ENCODE data around the gene AGBL4.

The AGBL4 gene

DNA sequence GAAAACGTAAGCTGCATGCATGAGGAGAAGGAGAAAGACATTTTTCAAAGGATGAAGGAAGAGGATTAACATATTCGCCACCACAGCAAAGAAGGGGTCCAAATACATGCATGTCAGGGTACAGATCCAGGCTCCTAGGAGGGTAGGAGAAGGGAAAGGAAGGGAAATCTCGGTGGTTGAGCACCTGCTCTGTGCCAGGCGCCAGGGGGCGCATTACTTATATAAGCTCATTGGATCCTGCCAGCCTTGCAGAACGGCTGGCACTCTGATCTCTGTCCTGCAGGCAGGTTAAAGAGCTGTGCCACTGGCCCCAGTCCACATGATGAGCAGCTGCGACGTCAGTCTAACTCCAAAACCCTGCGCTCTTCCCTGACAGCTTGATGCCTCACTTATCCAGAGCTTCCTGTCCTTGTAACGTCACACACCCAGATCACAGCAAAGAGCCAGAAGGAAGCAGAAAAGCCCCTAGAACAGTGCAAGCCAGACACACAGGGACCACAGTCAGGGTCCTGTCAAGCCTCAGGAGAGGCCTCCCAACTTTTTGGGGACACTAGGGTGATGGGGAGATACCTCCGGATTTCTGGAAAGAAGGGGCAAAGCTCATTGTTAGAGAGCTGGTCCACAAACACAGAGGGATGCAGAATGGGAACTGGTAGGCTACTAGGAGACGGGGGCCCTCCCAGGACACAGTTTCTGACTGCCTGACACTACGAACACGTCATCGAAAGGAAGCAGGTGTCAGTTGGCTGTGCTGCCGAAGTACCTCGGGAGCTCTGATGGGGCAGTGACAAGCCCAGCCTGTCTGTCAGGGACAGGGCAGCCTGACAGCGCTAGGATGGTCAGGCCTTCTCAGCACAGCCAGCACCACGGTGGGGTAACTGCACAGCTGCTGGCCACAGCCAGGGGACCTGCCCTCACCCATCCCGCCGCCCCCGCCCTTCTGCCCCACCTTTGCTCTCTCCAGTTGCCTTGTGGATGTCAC, 1346.2 kb downstream of the AGBL4 start:
- TF ChIP-seq FOXM1 (IDR thresholded peaks at IDR 0.05; ENCODE audit: borderline replicate concordance, low read depth) (no peak), NFIC (IDR thresholded peaks at IDR 0.05) (no peak), YY1 (IDR thresholded peaks at IDR 0.05; ENCODE audit: low read depth) (no peak), EGR1 (IDR thresholded peaks at IDR 0.05) (no peak), CEBPB (IDR thresholded peaks at IDR 0.05) (no peak), TAF1 (IDR thresholded peaks at IDR 0.05; ENCODE audit: low read depth) (no peak), RAD21 (IDR thresholded peaks at IDR 0.05; ENCODE audit: low read depth) (peak; percentile 54), EP300 (IDR thresholded peaks at IDR 0.05; ENCODE audit: borderline replicate concordance) (no peak)
- TF ChIP-seq, protein P1, sequence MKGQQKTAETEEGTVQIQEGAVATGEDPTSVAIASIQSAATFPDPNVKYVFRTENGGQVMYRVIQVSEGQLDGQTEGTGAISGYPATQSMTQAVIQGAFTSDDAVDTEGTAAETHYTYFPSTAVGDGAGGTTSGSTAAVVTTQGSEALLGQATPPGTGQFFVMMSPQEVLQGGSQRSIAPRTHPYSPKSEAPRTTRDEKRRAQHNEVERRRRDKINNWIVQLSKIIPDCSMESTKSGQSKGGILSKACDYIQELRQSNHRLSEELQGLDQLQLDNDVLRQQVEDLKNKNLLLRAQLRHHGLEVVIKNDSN (IDR thresholded peaks at IDR 0.05): no peak

DNA sequence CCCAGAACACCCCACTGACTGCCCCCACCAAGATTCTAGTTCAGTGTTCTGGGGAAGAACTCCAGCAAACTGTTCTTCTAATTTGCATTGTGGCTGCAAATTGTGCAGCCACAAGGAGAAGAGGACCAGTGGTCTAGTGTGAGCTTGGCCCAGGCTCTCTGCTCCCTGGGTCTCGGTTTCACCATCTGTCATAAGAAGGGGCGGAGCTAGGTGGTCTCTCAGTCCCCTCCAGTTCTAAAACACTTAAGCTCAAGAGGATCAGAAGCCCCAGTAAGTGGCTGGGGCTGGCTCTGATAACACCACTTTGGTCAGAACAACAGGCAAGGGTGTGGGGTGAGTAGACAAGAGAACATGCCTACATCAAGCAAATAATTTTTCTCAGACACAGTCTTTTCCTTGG, 1346.9 kb downstream of the AGBL4 start:
- TF ChIP-seq RAD21 (IDR thresholded peaks at IDR 0.05; ENCODE audit: low read depth): no peak
- no peak for TF ChIP-seq NFIC (IDR thresholded peaks at IDR 0.05)
- TF ChIP-seq, protein P2, sequence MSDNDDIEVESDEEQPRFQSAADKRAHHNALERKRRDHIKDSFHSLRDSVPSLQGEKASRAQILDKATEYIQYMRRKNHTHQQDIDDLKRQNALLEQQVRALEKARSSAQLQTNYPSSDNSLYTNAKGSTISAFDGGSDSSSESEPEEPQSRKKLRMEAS (IDR thresholded peaks at IDR 0.05): no peak
- no peak for TF ChIP-seq TEAD4 (IDR thresholded peaks at IDR 0.05)
- TF ChIP-seq EP300 (IDR thresholded peaks at IDR 0.05; ENCODE audit: borderline replicate concordance): no peak
- TF ChIP-seq, protein P3, sequence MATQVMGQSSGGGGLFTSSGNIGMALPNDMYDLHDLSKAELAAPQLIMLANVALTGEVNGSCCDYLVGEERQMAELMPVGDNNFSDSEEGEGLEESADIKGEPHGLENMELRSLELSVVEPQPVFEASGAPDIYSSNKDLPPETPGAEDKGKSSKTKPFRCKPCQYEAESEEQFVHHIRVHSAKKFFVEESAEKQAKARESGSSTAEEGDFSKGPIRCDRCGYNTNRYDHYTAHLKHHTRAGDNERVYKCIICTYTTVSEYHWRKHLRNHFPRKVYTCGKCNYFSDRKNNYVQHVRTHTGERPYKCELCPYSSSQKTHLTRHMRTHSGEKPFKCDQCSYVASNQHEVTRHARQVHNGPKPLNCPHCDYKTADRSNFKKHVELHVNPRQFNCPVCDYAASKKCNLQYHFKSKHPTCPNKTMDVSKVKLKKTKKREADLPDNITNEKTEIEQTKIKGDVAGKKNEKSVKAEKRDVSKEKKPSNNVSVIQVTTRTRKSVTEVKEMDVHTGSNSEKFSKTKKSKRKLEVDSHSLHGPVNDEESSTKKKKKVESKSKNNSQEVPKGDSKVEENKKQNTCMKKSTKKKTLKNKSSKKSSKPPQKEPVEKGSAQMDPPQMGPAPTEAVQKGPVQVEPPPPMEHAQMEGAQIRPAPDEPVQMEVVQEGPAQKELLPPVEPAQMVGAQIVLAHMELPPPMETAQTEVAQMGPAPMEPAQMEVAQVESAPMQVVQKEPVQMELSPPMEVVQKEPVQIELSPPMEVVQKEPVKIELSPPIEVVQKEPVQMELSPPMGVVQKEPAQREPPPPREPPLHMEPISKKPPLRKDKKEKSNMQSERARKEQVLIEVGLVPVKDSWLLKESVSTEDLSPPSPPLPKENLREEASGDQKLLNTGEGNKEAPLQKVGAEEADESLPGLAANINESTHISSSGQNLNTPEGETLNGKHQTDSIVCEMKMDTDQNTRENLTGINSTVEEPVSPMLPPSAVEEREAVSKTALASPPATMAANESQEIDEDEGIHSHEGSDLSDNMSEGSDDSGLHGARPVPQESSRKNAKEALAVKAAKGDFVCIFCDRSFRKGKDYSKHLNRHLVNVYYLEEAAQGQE (IDR thresholded peaks at IDR 0.05; ENCODE audit: low read depth): no peak
- TF ChIP-seq TAF1 (IDR thresholded peaks at IDR 0.05; ENCODE audit: low read depth): no peak
- no peak for TF ChIP-seq CREB1 (IDR thresholded peaks at IDR 0.05; ENCODE audit: low read depth)
- TF ChIP-seq EGR1 (IDR thresholded peaks at IDR 0.05): no peak
- no peak for TF ChIP-seq FOXM1 (IDR thresholded peaks at IDR 0.05; ENCODE audit: borderline replicate concordance, low read depth)
- TF ChIP-seq, protein P1 (IDR thresholded peaks at IDR 0.05): no peak
- no peak for TF ChIP-seq YY1 (IDR thresholded peaks at IDR 0.05; ENCODE audit: low read depth)
- TF ChIP-seq TCF12 (IDR thresholded peaks at IDR 0.05; ENCODE audit: low read depth): no peak
- no peak for TF ChIP-seq CEBPB (IDR thresholded peaks at IDR 0.05)
- no peak for TF ChIP-seq ZBTB7A (IDR thresholded peaks at IDR 0.05; ENCODE audit: low read depth)

DNA sequence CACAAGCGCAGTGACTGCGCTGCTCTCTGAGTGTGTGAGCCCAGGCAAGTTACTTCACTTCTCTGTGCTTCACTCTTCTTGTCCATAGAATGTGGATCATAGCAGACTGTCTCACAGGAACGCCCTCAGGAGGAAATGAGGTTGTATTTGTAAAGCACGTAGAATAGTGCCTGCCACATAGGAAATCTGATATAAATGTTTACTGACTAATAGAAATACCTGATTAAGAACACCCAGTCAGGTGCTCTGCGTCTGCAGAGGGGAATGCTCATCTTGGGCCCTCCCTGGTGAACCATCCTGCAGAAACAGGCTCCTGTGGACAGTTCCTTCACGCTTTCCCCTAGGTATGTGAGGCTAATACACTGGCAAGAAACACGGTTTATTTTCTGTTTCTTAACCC, 1347.4 kb downstream of the AGBL4 start:
- TF ChIP-seq FOXM1 (IDR thresholded peaks at IDR 0.05; ENCODE audit: borderline replicate concordance, low read depth): no peak
- TF ChIP-seq, protein P2 (IDR thresholded peaks at IDR 0.05): no peak
- TF ChIP-seq ZBTB7A (IDR thresholded peaks at IDR 0.05; ENCODE audit: low read depth): no peak
- TF ChIP-seq TEAD4 (IDR thresholded peaks at IDR 0.05): no peak
- no peak for TF ChIP-seq NFIC (IDR thresholded peaks at IDR 0.05)
- no peak for TF ChIP-seq YY1 (IDR thresholded peaks at IDR 0.05; ENCODE audit: low read depth)
- TF ChIP-seq, protein P1 (IDR thresholded peaks at IDR 0.05): no peak
- no peak for TF ChIP-seq TCF12 (IDR thresholded peaks at IDR 0.05; ENCODE audit: low read depth)
- no peak for TF ChIP-seq EP300 (IDR thresholded peaks at IDR 0.05; ENCODE audit: borderline replicate concordance)
- TF ChIP-seq CREB1 (IDR thresholded peaks at IDR 0.05; ENCODE audit: low read depth): no peak
- no peak for TF ChIP-seq CEBPB (IDR thresholded peaks at IDR 0.05)
- TF ChIP-seq TAF1 (IDR thresholded peaks at IDR 0.05; ENCODE audit: low read depth): no peak
- no peak for TF ChIP-seq EGR1 (IDR thresholded peaks at IDR 0.05)
- TF ChIP-seq, protein P3 (IDR thresholded peaks at IDR 0.05; ENCODE audit: low read depth): no peak
- no peak for TF ChIP-seq RAD21 (IDR thresholded peaks at IDR 0.05; ENCODE audit: low read depth)

DNA sequence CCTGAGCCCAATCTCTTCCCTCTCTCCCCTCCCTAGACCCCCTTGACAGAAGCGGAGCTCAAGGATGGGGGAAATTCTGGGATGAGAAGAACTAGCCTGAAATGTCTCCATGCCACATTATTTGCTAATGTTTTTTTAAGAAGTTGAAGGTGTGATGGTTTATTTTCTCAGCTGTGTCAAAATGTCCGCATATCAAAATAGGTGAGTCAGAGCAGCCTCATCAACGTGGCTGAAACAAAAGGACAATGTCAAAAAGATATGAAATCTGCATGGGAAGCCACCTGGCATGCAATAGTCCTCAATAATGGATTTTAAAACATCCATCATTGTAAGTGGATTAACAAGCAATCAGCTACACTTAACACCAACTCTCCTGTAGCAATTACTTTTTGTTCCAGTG, 1348.5 kb downstream of the AGBL4 start:
- TF ChIP-seq, protein P2 (IDR thresholded peaks at IDR 0.05): no peak
- TF ChIP-seq TAF1 (IDR thresholded peaks at IDR 0.05; ENCODE audit: low read depth) (no peak), YY1 (IDR thresholded peaks at IDR 0.05; ENCODE audit: low read depth) (no peak)

DNA sequence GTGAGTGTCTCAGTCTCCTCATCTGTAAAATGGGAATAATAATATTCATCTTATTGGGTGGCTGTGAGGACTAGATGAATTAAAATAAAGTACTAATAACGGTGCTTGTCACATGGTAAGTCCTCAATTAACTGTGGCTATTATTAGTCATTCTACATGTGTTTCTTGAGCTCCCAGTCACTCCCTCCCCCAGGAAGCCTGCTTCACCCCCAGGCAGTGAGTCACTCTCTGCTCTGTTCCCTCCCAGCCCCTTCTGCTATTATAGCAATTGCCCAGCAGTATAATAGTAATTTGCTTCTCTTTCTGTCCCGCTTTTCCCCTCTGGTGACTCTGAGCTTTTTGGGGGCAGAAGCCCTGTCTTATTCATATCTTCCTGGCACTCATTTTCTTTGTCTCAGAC, 1349.1 kb downstream of the AGBL4 start:
- TF ChIP-seq RAD21 (IDR thresholded peaks at IDR 0.05; ENCODE audit: low read depth) (no peak), YY1 (IDR thresholded peaks at IDR 0.05; ENCODE audit: low read depth) (no peak), EGR1 (IDR thresholded peaks at IDR 0.05) (no peak), TAF1 (IDR thresholded peaks at IDR 0.05; ENCODE audit: low read depth) (no peak), TCF12 (IDR thresholded peaks at IDR 0.05; ENCODE audit: low read depth) (no peak), ZBTB7A (IDR thresholded peaks at IDR 0.05; ENCODE audit: low read depth) (no peak), NFIC (IDR thresholded peaks at IDR 0.05) (no peak)
- TF ChIP-seq, protein P2 (IDR thresholded peaks at IDR 0.05): no peak

All from Ishikawa (cell line).